HEK293 (cell line): ENCODE results near the gene NUP35.

ENCODE experiments used
- EGR2 ChIP-seq: fragments of 450-650 bp; formaldehyde crosslinking; IDR thresholded peaks from 2 replicates; pipeline ENCODE4 v1.5.1; 2016; ENCODE audit warnings: low read depth, missing biosample characterization, missing genetic modification characterization
- INSM2 ChIP-seq: fragments of 450-650 bp; formaldehyde crosslinking; IDR thresholded peaks from 2 replicates; pipeline ENCODE4 v1.5.1; 2016; ENCODE audit warnings: missing biosample characterization, missing genetic modification characterization
- KLF1 ChIP-seq: fragments of 450-650 bp; formaldehyde crosslinking; IDR thresholded peaks from 2 replicates; pipeline ENCODE4 v1.5.1; 2016; ENCODE audit warnings: missing biosample characterization, missing genetic modification characterization
- KLF17 ChIP-seq: fragments of 450-650 bp; formaldehyde crosslinking; IDR thresholded peaks from 2 replicates; pipeline ENCODE4 v1.5.1; 2016; ENCODE audit warnings: missing biosample characterization, missing genetic modification characterization
- PRDM10 ChIP-seq: fragments of 450-650 bp; formaldehyde crosslinking; IDR thresholded peaks from 2 replicates; pipeline ENCODE4 v1.5.1; 2016; ENCODE audit warnings: missing biosample characterization, missing genetic modification characterization
- PRDM4 ChIP-seq: fragments of 450-650 bp; formaldehyde crosslinking; IDR thresholded peaks from 2 replicates; pipeline ENCODE4 v1.5.1; 2017; ENCODE audit warnings: missing biosample characterization, missing genetic modification characterization
- ZBTB11 ChIP-seq: fragments of 450-650 bp; formaldehyde crosslinking; conservative IDR thresholded peaks from 2 replicates; pipeline ENCODE4 v1.5.1; 2016; ENCODE audit warnings: low read depth, missing biosample characterization, missing genetic modification characterization
- ZBTB26 ChIP-seq: fragments of 450-650 bp; formaldehyde crosslinking; optimal IDR thresholded peaks from 2 replicates; pipeline ENCODE3; 2016; ENCODE audit warnings: missing biosample characterization, mild to moderate bottlenecking, missing genetic modification characterization
- ZBTB48 ChIP-seq: fragments of 450-650 bp; formaldehyde crosslinking; IDR thresholded peaks from 2 replicates; pipeline ENCODE4 v1.5.1; 2016; ENCODE audit warnings: missing biosample characterization, missing genetic modification characterization
- ZFHX2 ChIP-seq: fragments of 450-650 bp; formaldehyde crosslinking; conservative IDR thresholded peaks from 2 replicates; pipeline ENCODE4 v1.5.1; 2016; ENCODE audit warnings: missing biosample characterization, missing genetic modification characterization
- ZNF184 ChIP-seq: fragments of 450-650 bp; IDR thresholded peaks from 2 replicates; pipeline ENCODE4 v1.5.1; 2018; ENCODE audit warnings: missing biosample characterization, mild to moderate bottlenecking, missing genetic modification characterization
- ZNF202 ChIP-seq: fragments of 450-650 bp; formaldehyde crosslinking; IDR thresholded peaks from 2 replicates; pipeline ENCODE4 v1.5.1; 2016; ENCODE audit warnings: missing biosample characterization, missing genetic modification characterization, borderline replicate concordance
- ZNF211 ChIP-seq: fragments of 450-650 bp; formaldehyde crosslinking; IDR thresholded peaks from 2 replicates; pipeline ENCODE4 v1.5.1; 2016; ENCODE audit warnings: low read depth, missing biosample characterization, missing genetic modification characterization
- ZNF24 ChIP-seq: fragments of 450-650 bp; formaldehyde crosslinking; IDR thresholded peaks from 2 replicates; pipeline ENCODE4 v1.5.1; 2016; ENCODE audit warnings: missing biosample characterization, missing genetic modification characterization
- ZNF521 ChIP-seq: fragments of 450-650 bp; formaldehyde crosslinking; IDR thresholded peaks from 2 replicates; pipeline ENCODE4 v1.5.1; 2017; ENCODE audit warnings: missing biosample characterization, mild to moderate bottlenecking, missing genetic modification characterization
- ZNF610 ChIP-seq: fragments of 450-650 bp; formaldehyde crosslinking; IDR thresholded peaks from 2 replicates; pipeline ENCODE4 v1.5.1; 2016; ENCODE audit warnings: missing biosample characterization, missing genetic modification characterization, borderline replicate concordance
- ZNF621 ChIP-seq: fragments of 450-650 bp; formaldehyde crosslinking; IDR thresholded peaks from 2 replicates; pipeline ENCODE4 v1.5.1; 2017; ENCODE audit warnings: missing biosample characterization, missing genetic modification characterization
- ZNF624 ChIP-seq: fragments of 450-650 bp; formaldehyde crosslinking; IDR thresholded peaks from 2 replicates; pipeline ENCODE4 v1.5.1; 2017; ENCODE audit warnings: missing biosample characterization, missing genetic modification characterization
- ZXDB ChIP-seq: fragments of 450-650 bp; formaldehyde crosslinking; IDR thresholded peaks from 2 replicates; pipeline ENCODE4 v1.5.1; 2016; ENCODE audit warnings: missing biosample characterization, missing genetic modification characterization

NUP35 gene

GRCh38 chr2:183124222-183124956 is at the start of gene NUP35 (continued):
- TF ChIP-seq ZXDB (tag by site-specific recombination): peak; percentile 74
- peak; percentile 40; the same call in 1 of the 2 replicates for TF ChIP-seq KLF1
- TF ChIP-seq ZBTB11 (tag by site-specific recombination): peak; percentile 86
- TF ChIP-seq KLF17 (tag by site-specific recombination): 0 out of 2 replicates have a peak, but pooled peaks have one; percentile 8
- no peak for TF ChIP-seq ZNF202
- no peak for TF ChIP-seq ZNF521 (tag by site-specific recombination)
- no peak for TF ChIP-seq ZNF184 (tag by site-specific recombination)
- TF ChIP-seq ZNF610 (tag by site-specific recombination): peak; percentile 83; the same call in 1 of the 2 replicates
- no peak for TF ChIP-seq ZNF211 (tag by site-specific recombination)
- 0 out of 2 replicates have a peak, but pooled peaks have one; percentile 10 for TF ChIP-seq PRDM4
- TF ChIP-seq ZBTB26 (tag by site-specific recombination): peak; percentile 18
- peak; percentile 45 for TF ChIP-seq ZNF24 (tag by site-specific recombination)
- no peak for TF ChIP-seq ZNF624
- TF ChIP-seq EGR2 (tag by site-specific recombination): peak; percentile 70
- no peak for TF ChIP-seq ZNF621
- TF ChIP-seq INSM2 (tag by site-specific recombination): no peak
- peak; percentile 97 for TF ChIP-seq PRDM10 (tag by site-specific recombination)
- TF ChIP-seq ZFHX2 (tag by site-specific recombination): peak; percentile 75
- TF ChIP-seq ZBTB48: peak; percentile 92
